Uterus (tissue), 4 donors: ENCODE data around the gene ASF1B. TPM values are rescaled to one million over a fixed set of nuclear protein-coding genes. Genes with fewer than 3 reads are reported as not detected.

Experiments used
- DNase-seq, 2 donors: peaks; one replicate each; pipeline ENCODE4 v3.0.0-alpha.2; 2019 to 2020
- H3K27ac ChIP-seq, 2 donors: fragments of 200-600 bp; sonication (generic); 1 replicate in 1 of 2; 2 replicates in 1 of 2; pipeline ENCODE4 v1.5.1; 2016 to 2018
- H3K27me3 ChIP-seq, 2 donors: fragments of 200-600 bp; sonication (generic); one replicate each; pipeline ENCODE4 v1.5.1; 2018 to 2019; ENCODE audit warnings: control low read depth in 1 of 2
- H3K36me3 ChIP-seq, 2 donors: fragments of 200-600 bp; sonication (generic); one replicate each; pipeline ENCODE4 v1.5.1; 2019; ENCODE audit warnings: control low read depth in 1 of 2
- H3K4me1 ChIP-seq, 2 donors: fragments of 200-600 bp; sonication (generic); one replicate each; pipeline ENCODE4 v1.5.1; 2018 to 2019; ENCODE audit warnings: control low read depth in 1 of 2
- H3K4me3 ChIP-seq, 2 donors: fragments of 200-600 bp; sonication (generic); 1 replicate in 1 of 2; 2 replicates in 1 of 2; pipeline ENCODE4 v1.5.1; 2018 to 2019; ENCODE audit warnings: mild to moderate bottlenecking in 1 of 2
- H3K9me3 ChIP-seq, 2 donors: fragments of 200-600 bp; sonication (generic); one replicate each; pipeline ENCODE4 v1.5.1; 2019; ENCODE audit warnings: control low read depth in 1 of 2
- CTCF ChIP-seq, 4 experiments: fragments of 200-600 bp in 2 of 4; fragments of 450-650 bp in 2 of 4; sonication (generic) in 2 of 4; IDR thresholded peaks; one replicate each; pipeline ENCODE4 v1.5.1; 2016 to 2019; ENCODE audit warnings: antibody characterized with exemption in 4 of 4, mild to moderate bottlenecking in 2 of 4, moderate library complexity in 1 of 4
- POLR2A ChIP-seq, 2 donors: fragments of 450-650 bp; IDR thresholded peaks; one replicate each; pipeline ENCODE4 v1.6.1; 2016; ENCODE audit warnings: antibody characterized with exemption in 2 of 2, mild to moderate bottlenecking in 1 of 2, moderate library complexity in 1 of 2
- intact Hi-C: fragments of 100-400 bp; cut with DNase I; formaldehyde crosslinking; loops from one replicate; pipeline ENCODE4 v1.15.1; 2023; ENCODE audit warnings: low total_unique reads
- total RNA-seq, 4 donors: library from RNA; depleted of rRNA in 3 of 4; stranded (reverse); fragments of >200 nt in 3 of 4; gene quantifications; one replicate each; pipeline versions ENCODE4 v1.1.0 to v1.2.4, GENCODE V29; 2014 to 2023
- donor health status: DM: yes; HTN: yes; CAD: no.

ASF1B gene
- total RNA-seq, 4 donors from 2014 or later = 16.7 TPM; not detected in 3

- no peaks in the 10 kb centered on the region for H3K27me3 ChIP-seq
- no peak overlapping the region for H3K4me3 ChIP-seq
- peaks cover 0 to 3% of the 10 kb centered on the region in 2 donors for H3K9me3 ChIP-seq
- intact Hi-C loops = no loop called here
- no peaks in the 10 kb centered on the region for H3K4me1 ChIP-seq
- no peak for DNase-seq
- no peaks in the 10 kb centered on the region for H3K36me3 ChIP-seq
- no peak for TF ChIP-seq CTCF (IDR thresholded peaks at IDR 0.05)
- no peak for TF ChIP-seq POLR2A (IDR thresholded peaks at IDR 0.05)
- H3K27ac ChIP-seq = no peak overlapping the region
Observed at GRCh38 chr19:14094854-14095253, 41.5 kb downstream of the ASF1B start.

DNA sequence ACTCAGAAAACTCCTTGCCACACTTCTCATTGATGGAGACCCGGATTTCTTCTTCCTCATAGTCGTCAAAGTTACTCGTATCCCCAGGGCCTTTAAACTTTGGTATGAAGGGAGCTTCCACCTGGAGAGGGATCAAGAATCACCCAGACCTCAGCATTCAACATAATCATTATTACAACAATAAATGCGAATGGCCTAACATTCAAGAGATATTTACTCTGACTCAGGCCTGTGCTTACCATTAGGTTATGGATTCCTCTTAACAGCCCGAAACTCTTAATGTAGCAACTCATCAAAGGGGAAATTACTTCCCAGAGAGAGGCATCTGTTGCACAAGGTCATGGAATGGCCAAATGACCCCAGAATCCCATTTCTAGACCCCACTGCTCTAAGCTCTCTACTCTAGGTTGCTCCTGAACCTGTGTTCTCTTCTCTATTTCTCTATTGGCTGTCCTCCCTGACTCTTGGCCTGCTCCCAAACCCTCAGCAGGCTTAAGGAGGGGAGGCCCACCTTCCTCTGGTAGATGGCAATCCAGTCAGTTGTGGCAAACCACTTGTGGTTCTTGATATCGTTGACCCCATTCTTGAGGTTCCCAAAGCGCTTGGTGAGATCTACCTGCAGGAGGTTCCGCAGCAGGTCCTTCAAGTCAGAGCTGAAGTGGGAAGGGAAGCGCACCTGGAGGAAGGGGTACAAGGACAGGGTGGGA is 43.1 kb downstream of the ASF1B start:
- H3K9me3 ChIP-seq = peaks cover 0 to 3% of the 10 kb centered on the region in 2 donors
- H3K27ac ChIP-seq = no peak overlapping the region
- TF ChIP-seq POLR2A (IDR thresholded peaks at IDR 0.05) (no peak), CTCF (IDR thresholded peaks at IDR 0.05) (no peak)
- H3K4me1 ChIP-seq = no peaks in the 10 kb centered on the region
- intact Hi-C loops = no loop called here
- H3K4me3 ChIP-seq = no peak overlapping the region
- no peaks in the 10 kb centered on the region for H3K36me3 ChIP-seq
- DNase-seq = no peak
- H3K27me3 ChIP-seq = no peaks in the 10 kb centered on the region

DNA sequence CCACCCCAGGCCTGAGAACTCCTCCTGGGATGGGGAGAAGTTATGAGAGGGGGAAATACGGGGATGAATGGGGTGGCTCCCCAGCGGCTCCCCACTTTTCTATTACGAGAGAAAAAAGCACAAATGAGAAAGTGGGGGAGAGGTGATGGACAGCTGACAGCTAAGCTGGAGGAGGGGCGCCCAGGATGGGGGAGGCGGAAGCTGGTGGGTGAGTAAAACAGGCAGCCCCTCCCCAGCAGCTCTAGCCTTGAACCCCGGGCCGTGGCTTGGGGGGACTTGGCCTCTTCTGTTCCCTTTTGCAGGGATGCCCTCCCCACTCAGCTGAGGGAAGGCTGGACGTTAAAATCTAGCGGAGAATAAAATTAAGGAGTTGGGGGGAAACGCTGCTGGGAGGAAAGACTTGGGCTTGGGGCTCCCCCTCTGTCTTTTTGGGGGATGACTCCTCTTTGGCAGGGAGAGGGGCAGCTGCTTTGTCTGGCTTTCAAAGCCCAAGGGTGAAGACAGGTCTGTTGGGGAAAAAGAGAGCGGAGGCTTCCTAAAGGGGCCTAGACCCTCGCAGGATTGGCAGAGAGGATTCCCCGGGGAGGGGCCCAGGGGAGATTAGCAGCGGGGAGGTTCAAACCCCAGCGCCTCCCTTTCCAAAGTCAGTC is 44.5 kb downstream of the ASF1B start:
- intact Hi-C loops = no loop called here
- Histone ChIP-seq H3K27ac (peak overlapping the region; percentile 90 to 91), H3K4me3 (peak overlapping the region; percentile 50 to 81)

DNA sequence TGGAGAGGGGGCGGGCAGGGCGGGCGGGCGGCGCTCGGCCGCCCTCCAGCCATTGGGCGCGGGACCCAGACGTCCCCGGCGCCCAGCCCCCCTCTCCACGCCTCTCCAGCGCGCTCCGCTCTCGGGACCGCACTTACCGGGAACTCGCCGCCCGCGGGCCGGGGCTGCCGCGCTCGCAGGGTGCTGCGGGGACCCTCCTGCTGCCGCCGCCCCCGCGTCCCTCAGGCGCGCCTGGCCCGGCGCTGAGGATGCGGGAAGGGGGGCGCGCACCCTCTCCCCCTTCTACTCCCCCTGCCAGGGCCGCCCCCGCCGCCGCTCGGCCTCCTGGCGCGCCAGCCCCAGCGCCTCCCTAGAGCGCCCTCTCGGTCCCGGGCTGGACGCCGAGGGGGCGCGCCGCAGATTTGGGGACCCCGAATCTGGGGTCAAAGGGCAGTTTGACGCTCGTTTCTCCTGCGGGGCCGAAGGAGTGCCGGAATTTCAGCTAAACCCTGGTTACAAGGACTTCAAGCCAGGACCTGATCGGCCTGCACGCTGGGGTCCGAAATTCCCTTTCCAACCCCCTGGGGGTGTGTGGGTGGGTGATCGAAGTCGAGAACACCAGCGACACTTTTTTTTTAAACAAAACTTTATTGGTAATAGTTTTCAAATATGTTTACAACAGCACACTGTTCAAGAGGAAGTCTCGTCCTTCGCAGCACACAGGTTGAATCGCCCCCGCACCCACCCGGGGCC is 45.1 kb downstream of the ASF1B start:
- DNase-seq = peak; percentile 51 to 80
- Histone ChIP-seq H3K27me3 (no peaks in the 10 kb centered on the region), H3K4me3 (peak overlapping the region; percentile 50 to 81), H3K9me3 (peaks cover 0 to 3% of the 10 kb centered on the region in 2 donors), H3K4me1 (no peaks in the 10 kb centered on the region), H3K36me3 (no peaks in the 10 kb centered on the region), H3K27ac (peak overlapping the region; percentile 90 to 91)
- TF ChIP-seq POLR2A (IDR thresholded peaks at IDR 0.05) (peak; percentile 50 to 86), CTCF (IDR thresholded peaks at IDR 0.05) (peak; percentile 3 to 36 (median 24))
- intact Hi-C loops = no loop called here

More for the DNA sequence above, 44.5 kb downstream of the ASF1B start:
- Histone ChIP-seq H3K36me3 (no peaks in the 10 kb centered on the region), H3K9me3 (peaks cover 0 to 3% of the 10 kb centered on the region in 2 donors), H3K4me1 (no peaks in the 10 kb centered on the region), H3K27me3 (no peaks in the 10 kb centered on the region)
- no peak for TF ChIP-seq CTCF (IDR thresholded peaks at IDR 0.05)
- no peak for TF ChIP-seq POLR2A (IDR thresholded peaks at IDR 0.05)
- no peak for DNase-seq
